ENCODE data around the gene PRPF31. TPM values are rescaled to one million over a fixed set of nuclear protein-coding genes. Genes with fewer than 3 reads are reported as not detected.

The PRPF31 gene
- polyA plus RNA-seq, 1 of the 3 experiments (the other 2 are of a cell fraction), result 81.0 TPM

DNA sequence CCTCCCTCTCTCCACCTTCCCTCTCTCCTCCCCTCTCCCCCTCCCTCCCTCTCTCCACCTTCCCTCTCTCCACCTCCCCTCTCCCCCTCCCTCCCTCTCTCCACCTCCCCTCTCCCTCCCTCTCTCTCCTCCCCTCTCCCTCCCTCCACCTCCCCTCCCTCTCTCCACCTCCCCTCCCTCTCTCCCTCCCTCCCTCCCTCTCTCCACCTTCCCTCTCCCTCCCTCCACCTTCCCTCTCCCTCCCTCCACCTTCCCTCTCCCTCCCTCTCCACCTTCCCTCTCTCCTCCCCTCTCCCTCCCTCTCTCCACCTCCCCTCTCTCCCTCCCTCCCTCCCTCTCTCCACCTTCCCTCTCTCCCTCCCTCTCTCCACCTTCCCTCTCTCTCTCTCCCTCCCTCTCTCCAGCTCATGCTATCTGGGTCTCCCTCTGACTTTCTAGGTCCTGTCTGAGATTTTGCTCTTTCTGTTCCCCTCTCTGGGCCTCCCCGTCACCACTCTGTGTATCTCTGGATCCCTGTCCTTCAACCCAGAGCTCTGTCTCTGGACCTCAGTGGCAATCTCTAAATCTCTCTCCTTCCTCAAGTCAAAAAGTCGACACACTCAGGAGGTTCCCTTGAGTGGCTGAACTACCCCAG lies 18.5 kb downstream of the PRPF31 start:
- WGBS (ENCODE audit: low lambda C conversion rate), result 92% methylated on average over 2 of the region's 2 CpGs
- peaks cover 0 to 16% of the 10 kb centered on the region in 2 experiments; a peak in 1 of 4 replicates for H3K4me1 ChIP-seq (ENCODE audit: control insufficient read depth in 1 of 2, insufficient read depth in 2 of 2, low read depth in 1 of 2, low read length in 1 of 2)
- H2AFZ ChIP-seq (ENCODE audit: low read depth), result no peak overlapping the region
- H3K9me3 ChIP-seq, result no peaks in the 10 kb centered on the region
- ChIA-PET CTCF (no interaction called here), POLR2A (no interaction called here)
- peaks cover 0 to 16% of the 10 kb centered on the region in 2 experiments for H3K36me3 ChIP-seq (replicated peaks in 1 of 2; ENCODE audit: control insufficient read depth in 1 of 2, insufficient read depth in 2 of 2, low read length in 1 of 2)
- H3K9me2 ChIP-seq, result no peaks in the 10 kb centered on the region
- DNase-seq, result no peak
- TF ChIP-seq GABPA (IDR thresholded peaks at IDR 0.05; ENCODE audit: low read depth), result no peak
- no peak for TF ChIP-seq RAD21 (IDR thresholded peaks at IDR 0.05; ENCODE audit: low read length)
- no peak for TF ChIP-seq MXI1 (IDR thresholded peaks at IDR 0.05; ENCODE audit: low read depth, low read length)
- TF ChIP-seq TCF12 (IDR thresholded peaks at IDR 0.05), result no peak
- no peak for TF ChIP-seq TAF1 (IDR thresholded peaks at IDR 0.05; ENCODE audit: borderline replicate concordance, low read depth, low read length)
- no peak for TF ChIP-seq YY1 (IDR thresholded peaks at IDR 0.05; ENCODE audit: low read depth)
- TF ChIP-seq, protein P1, sequence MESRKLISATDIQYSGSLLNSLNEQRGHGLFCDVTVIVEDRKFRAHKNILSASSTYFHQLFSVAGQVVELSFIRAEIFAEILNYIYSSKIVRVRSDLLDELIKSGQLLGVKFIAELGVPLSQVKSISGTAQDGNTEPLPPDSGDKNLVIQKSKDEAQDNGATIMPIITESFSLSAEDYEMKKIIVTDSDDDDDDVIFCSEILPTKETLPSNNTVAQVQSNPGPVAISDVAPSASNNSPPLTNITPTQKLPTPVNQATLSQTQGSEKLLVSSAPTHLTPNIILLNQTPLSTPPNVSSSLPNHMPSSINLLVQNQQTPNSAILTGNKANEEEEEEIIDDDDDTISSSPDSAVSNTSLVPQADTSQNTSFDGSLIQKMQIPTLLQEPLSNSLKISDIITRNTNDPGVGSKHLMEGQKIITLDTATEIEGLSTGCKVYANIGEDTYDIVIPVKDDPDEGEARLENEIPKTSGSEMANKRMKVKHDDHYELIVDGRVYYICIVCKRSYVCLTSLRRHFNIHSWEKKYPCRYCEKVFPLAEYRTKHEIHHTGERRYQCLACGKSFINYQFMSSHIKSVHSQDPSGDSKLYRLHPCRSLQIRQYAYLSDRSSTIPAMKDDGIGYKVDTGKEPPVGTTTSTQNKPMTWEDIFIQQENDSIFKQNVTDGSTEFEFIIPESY (IDR thresholded peaks at IDR 0.05; ENCODE audit: borderline replicate concordance, low read depth), result no peak
- no peak for TF ChIP-seq EZH2phosphoT487 (IDR thresholded peaks at IDR 0.05; ENCODE audit: borderline replicate concordance, low read depth)
- H3K79me2 ChIP-seq (ENCODE audit: insufficient read depth), result peaks cover 15% of the 10 kb centered on the region
- H3K4me2 ChIP-seq, result no peak overlapping the region
- peaks cover 7% of the 10 kb centered on the region; the same call in 1 of the 2 replicates for H4K20me1 ChIP-seq (ENCODE audit: insufficient read depth)
- H3K27ac ChIP-seq (ENCODE audit: low read depth in 2 of 2, low read length in 1 of 2), result no peak overlapping the region
- H3K27me3 ChIP-seq (ENCODE audit: insufficient read depth), result no peaks in the 10 kb centered on the region
- no peak overlapping the region for H3K9ac ChIP-seq
- no peaks in the 10 kb centered on the region for H3F3A ChIP-seq (replicated peaks; ENCODE audit: insufficient read depth)
- no peak overlapping the region for H3K4me3 ChIP-seq (ENCODE audit: low read depth in 2 of 2, low read length in 1 of 2)

DNA sequence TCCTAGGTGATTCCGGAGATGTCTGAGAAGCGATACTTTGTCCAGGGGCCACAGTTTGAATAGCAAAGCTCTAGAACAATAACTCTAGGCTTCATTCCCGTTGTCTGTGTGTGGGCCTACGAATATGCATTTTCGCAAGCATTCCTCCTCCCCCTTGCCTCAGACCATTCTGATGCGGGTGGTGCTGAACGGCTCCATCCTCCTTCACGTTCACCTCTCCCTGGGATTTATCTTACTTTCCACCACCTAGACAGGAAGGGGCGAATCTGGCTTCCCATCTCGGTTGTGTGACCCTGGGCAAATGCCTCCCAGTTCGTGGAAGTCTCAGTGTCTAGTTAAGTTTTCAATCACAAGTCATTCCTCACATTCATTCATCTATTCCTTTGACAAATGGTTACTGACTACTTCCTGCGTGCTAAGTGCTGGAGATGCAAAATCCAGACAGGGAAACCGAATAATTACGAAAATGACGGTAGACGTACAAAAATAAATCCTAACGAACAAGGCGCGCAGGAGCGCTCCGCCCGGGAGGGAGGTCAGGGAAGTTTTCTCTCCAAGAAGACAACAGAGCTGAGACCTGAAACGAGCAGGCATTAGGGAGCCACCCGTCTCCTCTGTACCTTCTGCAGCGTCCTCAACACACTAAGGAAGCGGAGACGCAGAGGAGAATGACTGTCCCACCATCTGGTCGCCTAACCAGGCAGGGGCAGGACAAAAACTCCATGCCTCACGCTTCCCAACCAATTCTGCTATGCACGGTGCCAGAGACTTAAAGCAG lies 20.7 kb downstream of the PRPF31 start:
- H3K36me3 ChIP-seq (replicated peaks in 1 of 2; ENCODE audit: control insufficient read depth in 1 of 2, insufficient read depth in 2 of 2, low read length in 1 of 2), result peaks cover 4 to 21% of the 10 kb centered on the region in 2 experiments
- 12% methylated on average over 29 of the region's 30 CpGs for WGBS (ENCODE audit: low lambda C conversion rate)
- H3K27ac ChIP-seq (ENCODE audit: low read depth in 2 of 2, low read length in 1 of 2), result peak overlapping the region; percentile 41 to 72; a peak in 3 of 4 replicates
- H3K4me1 ChIP-seq (ENCODE audit: control insufficient read depth in 1 of 2, insufficient read depth in 2 of 2, low read depth in 1 of 2, low read length in 1 of 2), result peaks cover 0 to 24% of the 10 kb centered on the region in 2 experiments; a peak in 1 of 4 replicates
- ChIA-PET CTCF (no interaction called here), POLR2A (interaction anchor here (0.9 to 3.0 kb wide), 6 partner anchors 13 to 615 kb away, joined by 3 to 30 read pairs (median 4); partner anchors contain the start of genes LENG1, MBOAT7, PRPF31 and TFPT)
- H3K4me2 ChIP-seq, result peak overlapping the region; percentile 99
- peak overlapping the region; percentile 51; the same call in 1 of the 2 replicates for H3K9ac ChIP-seq
- H3K9me3 ChIP-seq, result no peaks in the 10 kb centered on the region
- DNase-seq, result peak; percentile 50
- no peaks in the 10 kb centered on the region for H3K27me3 ChIP-seq (ENCODE audit: insufficient read depth)
- H2AFZ ChIP-seq (ENCODE audit: low read depth), result peak overlapping the region; percentile 87
- no peaks in the 10 kb centered on the region for H3K9me2 ChIP-seq
- peaks cover 29% of the 10 kb centered on the region for H4K20me1 ChIP-seq (ENCODE audit: insufficient read depth)
- peaks cover 37% of the 10 kb centered on the region for H3K79me2 ChIP-seq (ENCODE audit: insufficient read depth)
- H3F3A ChIP-seq (replicated peaks; ENCODE audit: insufficient read depth), result no peaks in the 10 kb centered on the region
- H3K4me3 ChIP-seq (ENCODE audit: low read depth in 2 of 2, low read length in 1 of 2), result peak overlapping the region; percentile 62 to 71
- TF ChIP-seq GABPA (IDR thresholded peaks at IDR 0.05; ENCODE audit: low read depth), result no peak; the same call in 1 of the 2 replicates
- no peak for TF ChIP-seq YY1 (IDR thresholded peaks at IDR 0.05; ENCODE audit: low read depth)
- TF ChIP-seq MEF2A (IDR thresholded peaks at IDR 0.05; ENCODE audit: borderline replicate concordance, low read depth), result no peak
- no peak for TF ChIP-seq NFIC (IDR thresholded peaks at IDR 0.05; ENCODE audit: borderline replicate concordance)
- no peak for TF ChIP-seq ELF1 (IDR thresholded peaks at IDR 0.05)
- TF ChIP-seq, protein P1 (IDR thresholded peaks at IDR 0.05; ENCODE audit: borderline replicate concordance, low read depth), result no peak
- TF ChIP-seq TAF1 (IDR thresholded peaks at IDR 0.05; ENCODE audit: borderline replicate concordance, low read depth, low read length), result no peak
- TF ChIP-seq, protein P2, sequence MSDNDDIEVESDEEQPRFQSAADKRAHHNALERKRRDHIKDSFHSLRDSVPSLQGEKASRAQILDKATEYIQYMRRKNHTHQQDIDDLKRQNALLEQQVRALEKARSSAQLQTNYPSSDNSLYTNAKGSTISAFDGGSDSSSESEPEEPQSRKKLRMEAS (IDR thresholded peaks at IDR 0.05; ENCODE audit: low read depth), result no peak
- TF ChIP-seq POLR2AphosphoS5 (IDR thresholded peaks at IDR 0.05; ENCODE audit: low read depth, low read length), result no peak
- TF ChIP-seq NRF1 (IDR thresholded peaks at IDR 0.05; ENCODE audit: low read depth, low read length), result no peak
- TF ChIP-seq EZH2phosphoT487 (IDR thresholded peaks at IDR 0.05; ENCODE audit: borderline replicate concordance, low read depth), result no peak
- TF ChIP-seq RXRA (IDR thresholded peaks at IDR 0.05; ENCODE audit: borderline replicate concordance, low read depth), result no peak
- no peak for TF ChIP-seq TCF12 (IDR thresholded peaks at IDR 0.05)
- TF ChIP-seq, protein P3, sequence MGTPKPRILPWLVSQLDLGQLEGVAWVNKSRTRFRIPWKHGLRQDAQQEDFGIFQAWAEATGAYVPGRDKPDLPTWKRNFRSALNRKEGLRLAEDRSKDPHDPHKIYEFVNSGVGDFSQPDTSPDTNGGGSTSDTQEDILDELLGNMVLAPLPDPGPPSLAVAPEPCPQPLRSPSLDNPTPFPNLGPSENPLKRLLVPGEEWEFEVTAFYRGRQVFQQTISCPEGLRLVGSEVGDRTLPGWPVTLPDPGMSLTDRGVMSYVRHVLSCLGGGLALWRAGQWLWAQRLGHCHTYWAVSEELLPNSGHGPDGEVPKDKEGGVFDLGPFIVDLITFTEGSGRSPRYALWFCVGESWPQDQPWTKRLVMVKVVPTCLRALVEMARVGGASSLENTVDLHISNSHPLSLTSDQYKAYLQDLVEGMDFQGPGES (IDR thresholded peaks at IDR 0.05; ENCODE audit: low read depth, low read length), result no peak
- TF ChIP-seq FOXM1 (IDR thresholded peaks at IDR 0.05; ENCODE audit: low read depth), result no peak
- no peak for TF ChIP-seq TEAD4 (IDR thresholded peaks at IDR 0.05; ENCODE audit: borderline replicate concordance, insufficient read depth)
- TF ChIP-seq RAD21 (IDR thresholded peaks at IDR 0.05; ENCODE audit: low read length), result no peak
